ENCODE results near the gene NVL. TPM values are rescaled to one million over a fixed set of nuclear protein-coding genes. Genes with fewer than 3 reads are reported as not detected.

The NVL gene
- total and polyA plus RNA-seq, 10 of the 15 experiments (the other 5 are each of a cell fraction or from before 2014, with no cell fraction given), result 20.3 to 49.6 (median 35.2) TPM

- Histone ChIP-seq H3K27me3 (replicated peaks in 1 of 2; ENCODE audit: control insufficient read depth in 2 of 2, insufficient read depth in 2 of 2, low read length in 1 of 2) (no peaks in the 10 kb centered on the region), H3K4me2 (ENCODE audit: control insufficient read depth, insufficient read depth) (no peak overlapping the region), H4K20me1 (ENCODE audit: control insufficient read depth, insufficient read depth) (no peaks in the 10 kb centered on the region), H3K36me3 (ENCODE audit: control insufficient read depth in 2 of 2, insufficient read depth in 2 of 2, low read length in 1 of 2) (peaks cover 0 to 11% of the 10 kb centered on the region in 2 experiments; a peak in 1 of 4 replicates), H3K4me1 (ENCODE audit: control insufficient read depth, insufficient read depth, low read length) (no peaks in the 10 kb centered on the region), H3K9me3 (replicated peaks; ENCODE audit: control insufficient read depth, insufficient read depth, low read length) (no peaks in the 10 kb centered on the region), H3K79me2 (ENCODE audit: control insufficient read depth, insufficient read depth, low read length) (peaks cover 4% of the 10 kb centered on the region; the same call in 1 of the 2 replicates), H3K9ac (ENCODE audit: control insufficient read depth, insufficient read depth, low read length) (no peak overlapping the region), H2AFZ (ENCODE audit: control insufficient read depth, low read depth, low read length) (no peak overlapping the region), H3K27ac (ENCODE audit: control insufficient read depth, insufficient read depth) (no peak overlapping the region), H3K4me3 (no peak overlapping the region)
- 91% methylated on average over 4 of the region's 4 CpGs for WGBS (ENCODE audit: insufficient coverage, insufficient replicate concordance, low lambda C conversion rate, missing lambda C conversion rate)
- DNase-seq (ENCODE audit: low read depth, low spot score) (no peak), ATAC-seq (no peak), FAIRE-seq (no peak)
- TF ChIP-seq, protein P1, sequence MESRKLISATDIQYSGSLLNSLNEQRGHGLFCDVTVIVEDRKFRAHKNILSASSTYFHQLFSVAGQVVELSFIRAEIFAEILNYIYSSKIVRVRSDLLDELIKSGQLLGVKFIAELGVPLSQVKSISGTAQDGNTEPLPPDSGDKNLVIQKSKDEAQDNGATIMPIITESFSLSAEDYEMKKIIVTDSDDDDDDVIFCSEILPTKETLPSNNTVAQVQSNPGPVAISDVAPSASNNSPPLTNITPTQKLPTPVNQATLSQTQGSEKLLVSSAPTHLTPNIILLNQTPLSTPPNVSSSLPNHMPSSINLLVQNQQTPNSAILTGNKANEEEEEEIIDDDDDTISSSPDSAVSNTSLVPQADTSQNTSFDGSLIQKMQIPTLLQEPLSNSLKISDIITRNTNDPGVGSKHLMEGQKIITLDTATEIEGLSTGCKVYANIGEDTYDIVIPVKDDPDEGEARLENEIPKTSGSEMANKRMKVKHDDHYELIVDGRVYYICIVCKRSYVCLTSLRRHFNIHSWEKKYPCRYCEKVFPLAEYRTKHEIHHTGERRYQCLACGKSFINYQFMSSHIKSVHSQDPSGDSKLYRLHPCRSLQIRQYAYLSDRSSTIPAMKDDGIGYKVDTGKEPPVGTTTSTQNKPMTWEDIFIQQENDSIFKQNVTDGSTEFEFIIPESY (IDR thresholded peaks at IDR 0.05), result no peak
- TF ChIP-seq ZBTB40 (IDR thresholded peaks at IDR 0.05; ENCODE audit: borderline replicate concordance), result peak; percentile 68
- ChIA-PET POLR2A (no interaction called here), SMC1A (ENCODE audit: uncharacterized antibody, unreplicated experiment) (interaction anchor here (0.7 to 1.8 kb wide), 4 partner anchors 12 to 149 kb away, joined by 3 to 4 read pairs (median 4); no protein-coding TSS in a partner anchor), RAD21 (ENCODE audit: unreplicated experiment) (no interaction called here), CTCF (interaction anchor here (0.6 kb wide), 1 partner anchor 179 kb away, joined by 3 read pairs; no protein-coding TSS in a partner anchor)
- BruUV-seq (replicated peaks), result TSS peak; percentile 19
- in situ Hi-C loops (cut with MboI) (no loop called here), intact Hi-C loops (cut with micrococcal nuclease; ENCODE audit: unreplicated experiment) (no loop called here)
These were observed 12.5 kb downstream of the NVL start for GRCh38 chr1:224317383-224318045.
